HG02943 (cell line): ENCODE measurements around the gene SLC9B1.
"Not testable (repeated sequence)": the region's sequence is repeated elsewhere in the genome, so short reads cannot be mapped to it uniquely, and the experiment has no call there.

Experiments
- ATAC-seq: cut with Tn5 transposase; IDR thresholded peaks from one replicate; pipeline ENCODE4 v1.9.1; 2021; ENCODE audit warnings: mild to moderate bottlenecking, low read depth, moderate library complexity; ENCODE audit not compliant: unreplicated experiment

The SLC9B1 gene

GRCh38 chr4:102881343-102881742, 138.2 kb downstream of the SLC9B1 start:
- ATAC-seq = no peak

- ATAC-seq = no peak
These were observed 140.6 kb downstream of the SLC9B1 start for GRCh38 chr4:102878901-102879300.

- not testable (repeated sequence) for ATAC-seq
These were observed 141.2 kb downstream of the SLC9B1 start for GRCh38 chr4:102878349-102878748.

- ATAC-seq = not testable (repeated sequence)
These were observed 141.9 kb downstream of the SLC9B1 start for GRCh38 chr4:102877477-102878106.

GRCh38 chr4:102871772-102872171, 147.7 kb downstream of the SLC9B1 start:
- no peak for ATAC-seq

- ATAC-seq = peak; percentile 39
These were observed 149.8 kb downstream of the SLC9B1 start for GRCh38 chr4:102869569-102870197.

- peak; percentile 86 for ATAC-seq
These were observed 150.5 kb downstream of the SLC9B1 start, which contains the start of gene CISD2 for GRCh38 chr4:102868781-102869568. Gene CISD2 (plus strand): TSS chr4:102868992. CDS start chr4:102869085, 93 bp downstream.

GRCh38 chr4:102868153-102868780, 151.2 kb downstream of the SLC9B1 start:
- peak; percentile 52 for ATAC-seq

GRCh38 chr4:102867278-102868152, 152.0 kb downstream of the SLC9B1 start:
- ATAC-seq = no peak

- not testable (repeated sequence) for ATAC-seq
These were observed 154.2 kb downstream of the SLC9B1 start for GRCh38 chr4:102865327-102865726.

- ATAC-seq = no peak
These were observed 156.8 kb downstream of the SLC9B1 start for GRCh38 chr4:102862747-102863146.

GRCh38 chr4:102862016-102862415, 157.5 kb downstream of the SLC9B1 start:
- no peak for ATAC-seq

- ATAC-seq = no peak
These were observed 158.7 kb downstream of the SLC9B1 start for GRCh38 chr4:102860611-102861324.

GRCh38 chr4:102858828-102859464, 160.6 kb downstream of the SLC9B1 start:
- ATAC-seq = no peak
